ENCODE results near the gene LINGO1. TPM values are rescaled to one million over a fixed set of nuclear protein-coding genes. Genes with fewer than 3 reads are reported as not detected.

The LINGO1 gene
- total and polyA plus RNA-seq, 2 of the 8 experiments (the other 6 are each of a cell fraction or from before 2014, with no cell fraction given) = 57.1 to 114 TPM

- peak overlapping the region; percentile 45 for H4K8ac ChIP-seq (ENCODE audit: extremely low read depth, insufficient read depth, low read length)
- peak overlapping the region; percentile 95; the same call in 1 of the 2 replicates for H2BK15ac ChIP-seq (ENCODE audit: low read length)
- peaks cover 0 to 4% (median 0%) of the 10 kb centered on the region in 4 experiments; a peak in 1 of 8 replicates for H3K36me3 ChIP-seq (ENCODE audit: control insufficient read depth in 2 of 4, insufficient read depth in 4 of 4, low read length in 3 of 4)
- peak overlapping the region; percentile 37 for H3K56ac ChIP-seq (replicated peaks; ENCODE audit: insufficient read length, low read depth, low read length)
- H3K14ac ChIP-seq (ENCODE audit: insufficient read length) = peak overlapping the region; percentile 62
- peak overlapping the region; percentile 63; the same call in 1 of the 2 replicates for H3K27ac ChIP-seq (ENCODE audit: low read depth, low read length)
- peak overlapping the region; percentile 87 for H2BK5ac ChIP-seq (ENCODE audit: low read depth, low read length)
- no peak overlapping the region for H3K4me3 ChIP-seq (ENCODE audit: extremely low read depth in 1 of 4, insufficient read depth in 2 of 4, low read depth in 3 of 4, low read length in 4 of 4)
- peak overlapping the region in 2 of 4 experiments; percentile 16 to 35; a peak in 3 of 7 replicates for H3K9ac ChIP-seq (replicated peaks in 1 of 4; ENCODE audit: extremely low read depth in 1 of 4, low read depth in 3 of 4, low read length in 3 of 4)
- DNase-seq (ENCODE audit: low read depth in 1 of 2, low spot score in 2 of 2) (no peak), FAIRE-seq (no peak)
- H3K23ac ChIP-seq (ENCODE audit: insufficient read length) = no peak overlapping the region
- H3K79me1 ChIP-seq (ENCODE audit: low read depth, low read length) = peaks cover 24% of the 10 kb centered on the region
- WGBS, 2 experiments (ENCODE audit: extremely low coverage in 1 of 2, insufficient coverage in 1 of 2, insufficient read length in 1 of 2, insufficient replicate concordance in 2 of 2, low coverage in 1 of 2, low lambda C conversion rate in 2 of 2, missing lambda C conversion rate in 1 of 2) = 83% methylated on average over 9 of the region's 16 CpGs; no CpG with 5 or more reads in 1 of the 2 experiments
- ChIA-PET CTCF (ENCODE audit: partially characterized antibody) (interaction anchor here (0.5 to 13.6 kb wide), 8 partner anchors 9 to 517 kb away, joined by 3 to 244 read pairs (median 6); partner anchors contain the start of gene LINGO1), POLR2A (ENCODE audit: partially characterized antibody) (interaction anchor here (0.6 to 11.2 kb wide), 4 partner anchors 9 to 179 kb away, joined by 4 to 142 read pairs (median 25); partner anchors contain the start of gene LINGO1)
- H3K4me2 ChIP-seq (ENCODE audit: insufficient read depth in 1 of 2, low read depth in 2 of 2, low read length in 2 of 2) = peak overlapping the region in 1 of 2 experiments; percentile 73; a peak in 3 of 4 replicates
- TF ChIP-seq BCL11A (IDR thresholded peaks at IDR 0.05; ENCODE audit: low read depth in 2 of 2, low read length in 2 of 2) (no peak), RBBP5 (IDR thresholded peaks at IDR 0.05; ENCODE audit: borderline replicate concordance, low read depth, low read length) (0 out of 2 replicates have a peak, but pooled peaks have one; percentile 13)
- H3K18ac ChIP-seq (ENCODE audit: extremely low read depth, low read length) = peak overlapping the region; percentile 80
- peak overlapping the region; percentile 59 for H4K91ac ChIP-seq (replicated peaks; ENCODE audit: insufficient read length, low read length)
- H3K23me2 ChIP-seq (ENCODE audit: low read depth, low read length) = peaks cover 5% of the 10 kb centered on the region; the same call in 1 of the 2 replicates
- H2BK12ac ChIP-seq (ENCODE audit: low read depth, low read length) = peak overlapping the region; percentile 95
- H3K4me1 ChIP-seq (replicated peaks in 1 of 4; ENCODE audit: control insufficient read depth in 3 of 4, insufficient read depth in 4 of 4, low read length in 3 of 4) = peaks cover 7 to 63% (median 41%) of the 10 kb centered on the region in 4 experiments
- peak overlapping the region; percentile 79 for H2BK120ac ChIP-seq (replicated peaks; ENCODE audit: low read depth, low read length)
- H3K79me2 ChIP-seq (ENCODE audit: control insufficient read depth in 1 of 2, insufficient read depth in 2 of 2, low read length in 2 of 2) = peaks cover 0 to 63% of the 10 kb centered on the region in 2 experiments; a peak in 2 of 4 replicates
- peak overlapping the region; percentile 88 for H2BK20ac ChIP-seq (ENCODE audit: low read length)
- H3K27me3 ChIP-seq (replicated peaks in 1 of 4; ENCODE audit: control insufficient read depth in 3 of 4, extremely low read depth in 1 of 4, insufficient read depth in 3 of 4, low read length in 3 of 4) = no peaks in the 10 kb centered on the region
- H4K20me1 ChIP-seq (replicated peaks in 1 of 2; ENCODE audit: control insufficient read depth in 1 of 2, insufficient read depth in 2 of 2, low read length in 2 of 2) = peaks cover 2 to 10% of the 10 kb centered on the region in 2 experiments
- no peak overlapping the region for H2AFZ ChIP-seq (ENCODE audit: low read length)
- H3K4ac ChIP-seq (replicated peaks; ENCODE audit: insufficient read length, low read depth, low read length) = peak overlapping the region; percentile 46
- H3K9me3 ChIP-seq (ENCODE audit: insufficient read depth in 2 of 2, low read depth in 1 of 2, low read length in 1 of 2) = no peaks in the 10 kb centered on the region
- peak overlapping the region; percentile 73 for H4K5ac ChIP-seq (ENCODE audit: insufficient read length, low read depth, low read length)
- H2AK5ac ChIP-seq (ENCODE audit: low read depth, low read length) = peak overlapping the region; percentile 65
Measured at GRCh38 chr15:77621847-77622208, 10.9 kb downstream of the LINGO1 start.

Data from H1 (cell line).